Stimulated activated CD8-positive, alpha-beta memory T cell treated with anti-CD3 and anti-CD28 coated beads, Interleukin-12 subunit alpha, Interleukin-12 subunit beta, amount 100 ng/mL, for 4 hours (primary cell): ENCODE data around the gene GALNTL6.

Experiments
- DNase-seq: peaks from one replicate; pipeline ENCODE4 v3.0.0-alpha.2; 2020; ENCODE audit warnings: low read depth

The GALNTL6 gene

GRCh38 chr4:173074501-173074946, 1261.3 kb downstream of the GALNTL6 start:
- DNase-seq: no peak

DNA sequence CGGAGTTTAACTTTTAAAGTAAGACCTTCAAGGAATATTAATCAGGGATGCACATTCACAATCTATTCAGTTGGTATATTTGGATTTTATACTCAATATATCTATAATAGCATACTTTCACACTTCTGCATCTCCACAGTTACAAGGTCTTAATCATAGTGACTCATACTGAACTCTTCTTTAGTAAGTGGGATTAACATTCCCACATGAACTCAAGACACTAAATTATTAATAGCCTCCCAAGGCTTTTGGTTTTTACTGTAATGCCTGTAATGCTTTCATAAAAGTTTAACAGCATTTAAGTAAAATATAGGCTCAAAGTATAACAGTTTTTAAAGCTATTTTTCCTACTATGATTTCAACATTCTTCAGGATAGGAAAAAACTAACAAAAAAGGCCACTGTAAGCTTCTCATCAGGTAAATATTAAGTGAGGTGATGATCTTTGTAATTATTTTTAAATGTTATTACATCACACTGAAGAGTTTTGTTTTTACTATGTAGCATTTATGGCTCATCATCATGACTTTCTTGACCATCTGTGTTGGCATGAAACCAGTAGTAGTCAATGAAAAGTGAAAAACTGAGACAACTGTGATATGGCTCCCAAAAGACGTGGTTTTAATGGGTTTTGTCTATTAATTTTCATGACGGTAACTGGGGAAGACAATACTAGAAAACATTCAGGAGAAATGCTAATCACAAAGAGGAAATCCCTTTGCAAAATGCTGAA, 1263.9 kb downstream of the GALNTL6 start:
- DNase-seq: no peak

GRCh38 chr4:173088144-173088543, 1274.9 kb downstream of the GALNTL6 start:
- no peak for DNase-seq
